Lower leg skin (tissue), 4 donors: ENCODE measurements around the gene ANKRD52. TPM values are rescaled to one million over a fixed set of nuclear protein-coding genes. Genes with fewer than 3 reads are reported as not detected.

Experiments used
- DNase-seq, 2 donors: peaks; one replicate each; pipeline ENCODE4 v3.0.0-alpha.2; 2019; ENCODE audit warnings: low spot score in 2 of 2
- H3K4me3 ChIP-seq: fragments of 200-600 bp; sonication (generic); 2 replicates; pipeline ENCODE4 v1.5.1; 2017; ENCODE audit warnings: mild to moderate bottlenecking, low read depth; ENCODE audit not compliant: poor library complexity, severe bottlenecking
- POLR2A ChIP-seq, 2 donors: fragments of 450-650 bp; IDR thresholded peaks; one replicate each; pipeline ENCODE4 v1.6.1; 2016 to 2017; ENCODE audit warnings: antibody characterized with exemption in 2 of 2, mild to moderate bottlenecking in 1 of 2, moderate library complexity in 1 of 2
- WGBS, 2 donors: methylation state at CpG; one replicate each; pipeline ENCODE4 v1.1.5; 2018; 5-methylcytosine and 5-hydroxymethylcytosine counted together
- intact Hi-C: fragments of 100-400 bp; cut with DNase I; formaldehyde crosslinking; loops from one replicate; pipeline ENCODE4 v1.15.0; 2023; ENCODE audit warnings: low total_unique reads
- total RNA-seq, 4 donors: library from RNA; depleted of rRNA; stranded (reverse); fragments of >200 nt; gene quantifications; one replicate each; pipeline ENCODE4 v1.1.0, GENCODE V29; 2016
- TF ChIP-seq, protein P1 (sequence below), 3 donors: fragments of 450-650 bp; IDR thresholded peaks; one replicate each; pipeline ENCODE4 v1.5.1; 2016; ENCODE audit warnings: antibody characterized with exemption in 3 of 3, mild to moderate bottlenecking in 3 of 3, moderate library complexity in 2 of 3

The ANKRD52 gene
- total RNA-seq, 4 donors from 2014 or later = 15.6 to 22.3 (median 18.7) TPM

DNA sequence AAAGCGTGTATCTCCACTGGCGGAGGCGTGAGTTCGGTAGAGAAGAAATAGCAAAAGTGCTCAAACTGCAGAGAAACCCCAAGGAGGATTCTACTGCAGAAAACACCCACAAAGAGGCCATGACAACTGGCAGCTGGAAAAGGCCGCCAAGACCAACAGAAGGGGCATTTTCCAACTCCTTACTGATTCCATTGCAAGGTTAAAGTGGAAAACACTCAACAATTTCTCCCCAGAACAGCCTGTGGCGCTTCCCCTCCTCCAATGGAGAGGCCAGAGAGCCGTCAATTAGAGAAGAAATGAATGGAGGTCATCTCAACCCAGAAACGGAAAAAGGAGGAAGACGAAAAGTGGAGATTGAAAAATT is 618 bp upstream of the ANKRD52 start:
- 6% methylated on average over 9 of the region's 9 CpGs for WGBS, 2 donors
- intact Hi-C loops = no loop called here
- peak overlapping the region; percentile 63 for H3K4me3 ChIP-seq
- TF ChIP-seq POLR2A (IDR thresholded peaks at IDR 0.05) = no peak
- TF ChIP-seq, protein P1, sequence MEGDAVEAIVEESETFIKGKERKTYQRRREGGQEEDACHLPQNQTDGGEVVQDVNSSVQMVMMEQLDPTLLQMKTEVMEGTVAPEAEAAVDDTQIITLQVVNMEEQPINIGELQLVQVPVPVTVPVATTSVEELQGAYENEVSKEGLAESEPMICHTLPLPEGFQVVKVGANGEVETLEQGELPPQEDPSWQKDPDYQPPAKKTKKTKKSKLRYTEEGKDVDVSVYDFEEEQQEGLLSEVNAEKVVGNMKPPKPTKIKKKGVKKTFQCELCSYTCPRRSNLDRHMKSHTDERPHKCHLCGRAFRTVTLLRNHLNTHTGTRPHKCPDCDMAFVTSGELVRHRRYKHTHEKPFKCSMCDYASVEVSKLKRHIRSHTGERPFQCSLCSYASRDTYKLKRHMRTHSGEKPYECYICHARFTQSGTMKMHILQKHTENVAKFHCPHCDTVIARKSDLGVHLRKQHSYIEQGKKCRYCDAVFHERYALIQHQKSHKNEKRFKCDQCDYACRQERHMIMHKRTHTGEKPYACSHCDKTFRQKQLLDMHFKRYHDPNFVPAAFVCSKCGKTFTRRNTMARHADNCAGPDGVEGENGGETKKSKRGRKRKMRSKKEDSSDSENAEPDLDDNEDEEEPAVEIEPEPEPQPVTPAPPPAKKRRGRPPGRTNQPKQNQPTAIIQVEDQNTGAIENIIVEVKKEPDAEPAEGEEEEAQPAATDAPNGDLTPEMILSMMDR (IDR thresholded peaks at IDR 0.05) = no peak
- no peak for DNase-seq

DNA sequence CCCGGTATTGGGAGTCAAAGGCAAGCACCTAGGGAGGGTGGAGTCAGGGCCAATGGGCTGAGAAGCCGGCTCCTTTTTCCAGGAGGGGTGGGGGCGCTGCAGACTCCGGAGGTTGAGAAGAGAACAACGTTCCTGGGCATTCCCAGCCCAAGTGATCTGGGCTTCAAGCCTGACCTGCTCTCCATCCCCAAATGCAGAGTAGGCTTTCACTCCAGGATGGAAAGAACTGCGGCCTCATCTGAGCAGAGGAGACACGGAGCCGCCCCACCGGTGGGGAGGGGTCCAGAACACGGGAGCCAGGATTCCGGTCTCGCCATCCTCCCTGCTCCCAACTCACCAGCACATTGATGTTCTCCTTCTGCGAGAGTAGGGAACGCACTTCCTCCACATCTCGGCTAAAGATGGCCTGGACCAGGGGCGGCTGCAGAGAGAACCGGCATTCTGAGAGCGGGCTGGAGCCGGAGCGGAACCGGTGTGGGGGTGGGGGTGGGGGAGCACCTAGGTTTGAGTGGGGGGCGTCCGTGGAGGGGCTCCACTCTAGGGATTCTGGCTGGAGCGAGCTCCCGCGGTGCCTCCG is 605 bp downstream of the ANKRD52 start:
- peak in 1 of 2 donors; percentile 86 for DNase-seq
- intact Hi-C loops = no loop called here
- 0 to 1% methylated on average over 23 to 27 of the region's 27 CpGs for WGBS, 2 donors
- TF ChIP-seq POLR2A (IDR thresholded peaks at IDR 0.05) = no peak
- TF ChIP-seq, protein P1 (IDR thresholded peaks at IDR 0.05) = no peak
- peak overlapping the region; percentile 63 for H3K4me3 ChIP-seq

DNA sequence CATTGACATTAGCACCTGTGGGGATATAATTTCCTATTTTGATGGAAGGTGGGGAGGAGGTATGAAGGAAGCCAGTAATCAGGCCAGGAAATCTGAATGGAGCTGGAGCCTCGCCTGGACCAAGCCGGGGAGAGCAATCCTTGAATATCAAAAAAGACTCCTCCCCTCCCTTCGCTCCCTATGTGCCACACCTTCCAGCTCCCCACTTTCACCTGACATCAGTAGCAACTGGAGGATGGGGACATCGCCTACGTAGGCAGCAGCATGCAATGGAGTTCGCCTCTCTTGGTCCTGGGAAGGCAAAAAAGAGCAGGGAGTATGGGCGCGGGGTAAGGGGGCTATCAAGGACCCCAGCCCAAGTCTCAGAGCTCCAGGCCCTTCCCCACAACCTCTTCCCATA is 1.1 kb downstream of the ANKRD52 start:
- 48 to 49% methylated on average over 8 of the region's 8 CpGs for WGBS, 2 donors
- TF ChIP-seq POLR2A (IDR thresholded peaks at IDR 0.05) = no peak
- TF ChIP-seq, protein P1 (IDR thresholded peaks at IDR 0.05) = no peak
- no peak overlapping the region for H3K4me3 ChIP-seq
- DNase-seq = no peak
- intact Hi-C loops = no loop called here

DNA sequence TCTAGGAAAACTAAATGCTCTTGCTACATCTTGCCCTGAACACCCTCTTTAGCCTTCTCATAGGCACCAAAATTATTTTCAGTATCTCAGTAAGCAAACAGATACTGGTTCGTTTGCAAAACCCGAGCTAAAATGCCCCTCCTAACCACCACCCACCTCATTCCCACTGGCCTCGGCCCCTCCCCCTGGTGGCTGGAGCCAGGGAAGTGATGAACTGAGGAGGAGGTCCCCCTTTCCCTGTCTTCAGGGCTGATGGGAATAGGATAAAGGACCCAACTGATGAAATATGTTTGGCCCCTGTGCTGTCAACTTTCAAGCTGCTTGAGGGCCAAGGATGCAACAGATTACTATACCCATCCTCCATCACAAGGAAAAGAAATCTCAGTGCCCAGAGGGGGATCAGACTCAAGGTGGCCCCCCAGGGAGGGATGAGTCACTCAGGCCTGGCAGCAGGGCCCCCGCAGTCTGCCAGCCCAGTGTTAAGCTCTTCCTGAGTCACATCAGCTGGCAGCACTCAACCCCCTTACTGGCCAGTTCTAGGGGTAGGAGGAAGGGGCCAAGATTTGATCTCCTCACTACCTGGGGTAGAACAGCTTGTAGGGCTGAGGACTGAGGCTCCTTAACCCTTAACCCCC is 1.7 kb downstream of the ANKRD52 start:
- intact Hi-C loops = no loop called here
- no peak overlapping the region for H3K4me3 ChIP-seq
- 47 to 48% methylated on average over 4 of the region's 4 CpGs for WGBS, 2 donors
- no peak for DNase-seq
- no peak for TF ChIP-seq POLR2A (IDR thresholded peaks at IDR 0.05)
- TF ChIP-seq, protein P1 (IDR thresholded peaks at IDR 0.05) = no peak

DNA sequence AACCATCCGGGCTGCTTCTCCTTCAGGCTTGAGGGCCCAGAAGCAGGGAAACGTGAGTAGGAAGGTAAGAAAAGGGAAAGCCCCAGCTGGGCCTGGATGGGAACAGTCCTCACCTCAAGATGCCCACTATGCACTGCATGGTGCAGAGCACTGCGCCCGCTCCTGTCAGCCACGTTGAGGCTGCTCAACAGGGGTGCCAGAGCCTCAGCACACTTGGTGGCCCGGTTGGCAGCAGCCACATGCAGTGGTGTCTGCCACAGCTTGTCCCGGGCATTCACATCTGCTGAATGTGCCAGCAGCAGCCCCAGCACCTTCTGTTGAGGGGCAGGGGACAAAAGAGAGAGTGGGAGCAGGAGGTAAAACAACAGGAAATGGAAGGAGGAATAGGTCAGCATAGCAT is 2.5 kb downstream of the ANKRD52 start:
- WGBS, 2 donors = 72 to 76% methylated on average over 7 of the region's 7 CpGs
- TF ChIP-seq POLR2A (IDR thresholded peaks at IDR 0.05) = no peak
- TF ChIP-seq, protein P1 (IDR thresholded peaks at IDR 0.05) = no peak
- no peak overlapping the region for H3K4me3 ChIP-seq
- intact Hi-C loops = no loop called here
- no peak for DNase-seq

DNA sequence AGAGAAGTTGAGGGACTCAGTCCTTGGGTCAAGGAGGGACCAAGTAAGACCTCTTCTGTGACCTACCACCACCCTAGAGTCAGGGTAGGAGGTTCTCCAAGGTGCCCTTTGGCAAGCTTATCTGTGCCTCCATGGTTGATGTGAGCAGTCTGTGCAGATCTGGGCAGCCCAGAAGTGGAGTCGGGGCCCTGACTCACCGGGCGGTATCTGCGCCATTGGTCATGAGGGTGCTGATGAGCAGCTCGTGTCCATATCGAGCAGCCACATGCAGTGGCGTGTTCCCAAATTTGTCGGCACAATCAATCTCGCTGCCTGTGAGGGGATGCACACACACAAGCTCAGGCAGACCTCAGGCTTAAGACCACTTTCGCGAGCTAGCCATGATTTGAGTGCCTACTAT is 5.1 kb downstream of the ANKRD52 start:
- TF ChIP-seq POLR2A (IDR thresholded peaks at IDR 0.05) = no peak
- TF ChIP-seq, protein P1 (IDR thresholded peaks at IDR 0.05) = no peak
- intact Hi-C loops = no loop called here
- no peak overlapping the region for H3K4me3 ChIP-seq
- WGBS, 2 donors = 95 to 96% methylated on average over 11 of the region's 11 CpGs
- no peak for DNase-seq
